B cell (primary cell): ENCODE data around the gene SMIM17. TPM values are rescaled to one million over a fixed set of nuclear protein-coding genes. Genes with fewer than 3 reads are reported as not detected.

Experiments used
- ATAC-seq: fragments of 200-7000 bp; cut with Tn5 transposase; one replicate; pipeline ENCODE4 v1.10.0; 2021; ENCODE audit warnings: low read depth, mild to moderate bottlenecking, moderate number of reproducible peaks, moderate library complexity
- CTCF ChIA-PET: fragments of 350-600 bp; sonication (Branson Sonifier 250); formaldehyde crosslinking; loops from one replicate; lab custom pipeline; 2021; ENCODE audit warnings: antibody characterized with exemption, inconsistent platforms; lab: Charles Lee
- POLR2A ChIA-PET: fragments of 350-600 bp; sonication (Branson Sonifier 250); formaldehyde crosslinking; loops from one replicate; lab custom pipeline; 2021; ENCODE audit warnings: antibody characterized with exemption; lab: Charles Lee
- DNase-seq: peaks from one replicate; pipeline ENCODE4 v3.0.0; 2013
- H2AFZ ChIP-seq: 2 replicates; pipeline ENCODE4 v1.6.1; 2012; ENCODE audit warnings: mild to moderate bottlenecking, low read depth, low read length; ENCODE audit not compliant: insufficient read depth, poor library complexity, severe bottlenecking
- H3K27ac ChIP-seq, 2 donors: 1 replicate in 1 of 2; 2 replicates in 1 of 2; pipeline ENCODE4 v1.5.1; 2012 to 2013; ENCODE audit warnings: low read length in 2 of 2, mild to moderate bottlenecking in 2 of 2, moderate library complexity in 1 of 2
- H3K27me3 ChIP-seq, 4 experiments: fragments of 200-600 bp in 1 of 4; sonication (generic) in 1 of 4; replicated peaks in 1 of 4; 1 replicate in 2 of 4; 2 replicates in 2 of 4; pipeline versions ENCODE4 v1.6.1 to v1.7.0; 2013 to 2016; ENCODE audit warnings: low read length in 3 of 4, mild to moderate bottlenecking in 2 of 4, mixed read lengths in 1 of 4, moderate library complexity in 1 of 4; ENCODE audit not compliant: insufficient read depth in 4 of 4, control insufficient read depth in 3 of 4; ENCODE audit errors: control extremely low read depth in 1 of 4
- H3K36me3 ChIP-seq, 2 experiments: replicated peaks in 1 of 2; 1 replicate in 1 of 2; 2 replicates in 1 of 2; pipeline versions ENCODE4 v1.6.1 to v1.7.1; 2013; ENCODE audit warnings: low read length in 1 of 2; ENCODE audit not compliant: insufficient read depth in 2 of 2, control insufficient read depth in 1 of 2; ENCODE audit errors: control extremely low read depth in 1 of 2, extremely low read depth in 1 of 2
- H3K4me1 ChIP-seq, 2 donors: fragments of 200-600 bp in 1 of 2; sonication (generic) in 1 of 2; 1 replicate in 1 of 2; 2 replicates in 1 of 2; pipeline versions ENCODE4 v1.5.1 to v1.6.1; 2013 to 2017; ENCODE audit warnings: low read length in 2 of 2; ENCODE audit not compliant: control insufficient read depth in 2 of 2, insufficient read depth in 2 of 2
- H3K4me2 ChIP-seq: replicated peaks from 2 replicates; pipeline ENCODE3; 2012; ENCODE audit warnings: mild to moderate bottlenecking, low read depth, low read length; ENCODE audit not compliant: poor library complexity, severe bottlenecking
- H3K4me3 ChIP-seq, 5 experiments: fragments of 200-600 bp in 1 of 5; sonication (generic) in 1 of 5; 1 replicate in 3 of 5; 2 replicates in 2 of 5; pipeline versions ENCODE4 v1.5.1 to v1.7.0; 2011 to 2016; ENCODE audit warnings: low read length in 4 of 5, mild to moderate bottlenecking in 4 of 5, low read depth in 2 of 5, control low read depth in 1 of 5, moderate library complexity in 1 of 5; ENCODE audit not compliant: insufficient read depth in 1 of 5; ENCODE audit errors: control extremely low read depth in 1 of 5, extremely low read depth in 1 of 5
- H3K79me2 ChIP-seq: fragments of 200-600 bp; sonication (generic); one replicate; pipeline ENCODE4 v1.6.0; 2016; ENCODE audit warnings: low read length; ENCODE audit not compliant: control insufficient read depth, insufficient read depth
- H3K9ac ChIP-seq: fragments of 200-600 bp; sonication (generic); 2 replicates; pipeline ENCODE4 v1.6.1; 2017; ENCODE audit warnings: mild to moderate bottlenecking, low read length, moderate library complexity
- H3K9me3 ChIP-seq, 3 donors: one replicate each; pipeline versions ENCODE4 v1.6.1 to v1.7.1; 2013; ENCODE audit warnings: low read length in 2 of 3; ENCODE audit not compliant: control insufficient read depth in 2 of 3, insufficient read depth in 1 of 3; ENCODE audit errors: control extremely low read depth in 1 of 3
- H4K20me1 ChIP-seq: 2 replicates; pipeline ENCODE4 v1.6.0; 2012; ENCODE audit warnings: mild to moderate bottlenecking, low read length; ENCODE audit not compliant: insufficient read depth, control insufficient read depth, poor library complexity, severe bottlenecking
- H3K27ac Mint-ChIP-seq: one replicate; pipeline ENCODE4 v1.8.0; 2021; ENCODE audit warnings: mixed read lengths
- H3K27me3 Mint-ChIP-seq: one replicate; pipeline ENCODE4 v1.8.0; 2021; ENCODE audit warnings: mixed read lengths
- H3K4me1 Mint-ChIP-seq: one replicate; pipeline ENCODE4 v1.8.0; 2021; ENCODE audit warnings: mixed read lengths
- H3K4me3 Mint-ChIP-seq: one replicate; pipeline ENCODE4 v1.8.0; 2021; ENCODE audit warnings: mixed read lengths
- H3K9me3 Mint-ChIP-seq: one replicate; pipeline ENCODE4 v1.8.0; 2022; ENCODE audit warnings: mixed read lengths; ENCODE audit not compliant: insufficient read depth
- EZH2 ChIP-seq: IDR thresholded peaks from 2 replicates; pipeline ENCODE4 v1.6.1; 2012; ENCODE audit warnings: borderline replicate concordance, low read depth, mild to moderate bottlenecking, moderate library complexity, low read length; ENCODE audit not compliant: insufficient read depth, poor library complexity, severe bottlenecking
- WGBS: methylation state at CpG from one replicate; pipeline ENCODE4 v1.1.5; 2013; ENCODE audit warnings: missing lambda C conversion rate; ENCODE audit not compliant: insufficient coverage; 5-methylcytosine and 5-hydroxymethylcytosine counted together
- intact Hi-C: fragments of 100-400 bp; cut with micrococcal nuclease; formaldehyde crosslinking; loops from one replicate; pipeline ENCODE4 v1.10.0; 2022
- polyA plus RNA-seq: library from polyadenylated mRNA; depleted of rRNA; stranded (reverse); fragments of >200 nt; gene quantifications from 2 replicates; pipeline ENCODE4 v1.2.3, GENCODE V29; 2012
- total RNA-seq, 2 donors: library from RNA; stranded (reverse); fragments of 120-200 nt in 1 of 2; gene quantifications; 1 replicate in 1 of 2; 2 replicates in 1 of 2; pipeline versions ENCODE4 v1.2.3 to v1.2.4, GENCODE V29; 2013 to 2022
- TF ChIP-seq, protein P1 (sequence below): fragments of 200-600 bp; IDR thresholded peaks from one replicate; pipeline ENCODE4 v1.8.0; 2022; ENCODE audit warnings: antibody characterized with exemption, mild to moderate bottlenecking

Gene SMIM17
- total and polyA plus RNA-seq, 2 donors (not counting 1 experiment from before 2014, with no cell fraction given) = not detected

GRCh38 chr19:56637976-56638555, 4.9 kb upstream of the SMIM17 start:
- no peak overlapping the region for H3K27ac ChIP-seq
- no peak overlapping the region for H3K4me2 ChIP-seq
- H3K4me3 ChIP-seq = no peak overlapping the region
- no peaks in the 10 kb centered on the region for H4K20me1 ChIP-seq
- H3K27me3 Mint-ChIP-seq = peaks cover 8% of the 10 kb centered on the region
- H3K4me3 Mint-ChIP-seq = no peak overlapping the region
- no peaks in the 10 kb centered on the region for H3K4me1 Mint-ChIP-seq
- no peak for ATAC-seq
- no peak overlapping the region for H2AFZ ChIP-seq
- H3K9me3 Mint-ChIP-seq = peaks cover 16% of the 10 kb centered on the region
- peak; percentile 37 for DNase-seq
- peaks cover 2 to 45% (median 30%) of the 10 kb centered on the region in 3 donors for H3K9me3 ChIP-seq
- no peaks in the 10 kb centered on the region for H3K4me1 ChIP-seq
- H3K27ac Mint-ChIP-seq = no peak overlapping the region
- intact Hi-C loops = no loop called here
- TF ChIP-seq, protein P1, sequence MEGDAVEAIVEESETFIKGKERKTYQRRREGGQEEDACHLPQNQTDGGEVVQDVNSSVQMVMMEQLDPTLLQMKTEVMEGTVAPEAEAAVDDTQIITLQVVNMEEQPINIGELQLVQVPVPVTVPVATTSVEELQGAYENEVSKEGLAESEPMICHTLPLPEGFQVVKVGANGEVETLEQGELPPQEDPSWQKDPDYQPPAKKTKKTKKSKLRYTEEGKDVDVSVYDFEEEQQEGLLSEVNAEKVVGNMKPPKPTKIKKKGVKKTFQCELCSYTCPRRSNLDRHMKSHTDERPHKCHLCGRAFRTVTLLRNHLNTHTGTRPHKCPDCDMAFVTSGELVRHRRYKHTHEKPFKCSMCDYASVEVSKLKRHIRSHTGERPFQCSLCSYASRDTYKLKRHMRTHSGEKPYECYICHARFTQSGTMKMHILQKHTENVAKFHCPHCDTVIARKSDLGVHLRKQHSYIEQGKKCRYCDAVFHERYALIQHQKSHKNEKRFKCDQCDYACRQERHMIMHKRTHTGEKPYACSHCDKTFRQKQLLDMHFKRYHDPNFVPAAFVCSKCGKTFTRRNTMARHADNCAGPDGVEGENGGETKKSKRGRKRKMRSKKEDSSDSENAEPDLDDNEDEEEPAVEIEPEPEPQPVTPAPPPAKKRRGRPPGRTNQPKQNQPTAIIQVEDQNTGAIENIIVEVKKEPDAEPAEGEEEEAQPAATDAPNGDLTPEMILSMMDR = no peak
- TF ChIP-seq EZH2 = no peak
- no peaks in the 10 kb centered on the region for H3K79me2 ChIP-seq
- H3K27me3 ChIP-seq = peaks cover 0 to 5% (median 0%) of the 10 kb centered on the region in 4 experiments
- CTCF ChIA-PET = no interaction called here
- WGBS = 26% methylated on average over 21 of the region's 21 CpGs
- no peak overlapping the region for H3K9ac ChIP-seq
- H3K36me3 ChIP-seq = no peaks in the 10 kb centered on the region
- POLR2A ChIA-PET = no interaction called here

- Mint-ChIP-seq H3K4me3 (no peak overlapping the region), H3K27ac (no peak overlapping the region), H3K9me3 (peaks cover 14% of the 10 kb centered on the region), H3K4me1 (no peaks in the 10 kb centered on the region), H3K27me3 (peaks cover 15% of the 10 kb centered on the region)
- ChIA-PET CTCF (no interaction called here), POLR2A (no interaction called here)
- H3K9me3 ChIP-seq = peaks cover 2 to 54% (median 23%) of the 10 kb centered on the region in 3 donors
- no peak overlapping the region for H3K4me3 ChIP-seq
- ATAC-seq (no peak), DNase-seq (peak; percentile 9)
- no peak overlapping the region for H3K4me2 ChIP-seq
- H4K20me1 ChIP-seq = no peaks in the 10 kb centered on the region
- no peak overlapping the region for H3K9ac ChIP-seq
- no peaks in the 10 kb centered on the region for H3K79me2 ChIP-seq
- H3K4me1 ChIP-seq = no peaks in the 10 kb centered on the region
- 41% methylated on average over 7 of the region's 7 CpGs for WGBS
- intact Hi-C loops = no loop called here
- TF ChIP-seq, protein P1 = no peak
- TF ChIP-seq EZH2 = no peak
- H3K27ac ChIP-seq = no peak overlapping the region
- no peaks in the 10 kb centered on the region for H3K36me3 ChIP-seq
- peaks cover 0 to 15% (median 0%) of the 10 kb centered on the region in 4 experiments for H3K27me3 ChIP-seq
- no peak overlapping the region for H2AFZ ChIP-seq
Measured at GRCh38 chr19:56639217-56639616, 3.7 kb upstream of the SMIM17 start.
